Stimulated activated CD8-positive, alpha-beta memory T cell treated with anti-CD3 and anti-CD28 coated beads, Interleukin-15, amount 100 ng/mL, for 1 hour (primary cell): Measurements from ENCODE around the gene MAST4.

Experiments used
- DNase-seq: peaks from one replicate; pipeline ENCODE4 v3.0.0-alpha.2; 2020; ENCODE audit warnings: low read depth

The MAST4 gene

GRCh38 chr5:66875315-66875714, 279.1 kb downstream of the MAST4 start:
- no peak for DNase-seq

DNA sequence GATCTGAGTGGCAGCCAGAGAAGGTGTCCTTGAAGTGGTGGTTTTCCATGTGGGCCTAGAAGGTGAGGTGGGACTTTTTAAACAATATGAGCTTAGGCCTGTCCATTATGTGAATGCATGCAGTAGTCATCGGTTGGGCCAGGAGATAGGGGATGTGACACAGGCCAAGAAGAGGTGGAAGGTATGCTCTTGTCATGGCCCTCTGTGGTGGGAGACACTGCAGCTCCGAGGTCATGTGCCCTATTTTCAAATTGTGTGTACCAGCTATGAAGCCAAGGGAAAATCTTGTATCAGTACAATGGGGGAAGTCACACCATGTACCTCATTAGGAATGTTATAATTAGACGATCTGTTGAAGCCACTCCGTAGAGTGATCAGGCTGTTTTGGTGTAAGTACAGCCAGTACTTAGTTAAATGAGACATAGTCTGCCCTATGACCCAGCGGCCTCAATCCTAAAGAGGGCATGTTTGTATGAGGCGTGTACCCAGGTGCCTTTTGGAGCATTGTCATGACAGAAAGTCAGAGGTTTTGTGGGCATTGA, 280.1 kb downstream of the MAST4 start:
- DNase-seq = no peak

DNA sequence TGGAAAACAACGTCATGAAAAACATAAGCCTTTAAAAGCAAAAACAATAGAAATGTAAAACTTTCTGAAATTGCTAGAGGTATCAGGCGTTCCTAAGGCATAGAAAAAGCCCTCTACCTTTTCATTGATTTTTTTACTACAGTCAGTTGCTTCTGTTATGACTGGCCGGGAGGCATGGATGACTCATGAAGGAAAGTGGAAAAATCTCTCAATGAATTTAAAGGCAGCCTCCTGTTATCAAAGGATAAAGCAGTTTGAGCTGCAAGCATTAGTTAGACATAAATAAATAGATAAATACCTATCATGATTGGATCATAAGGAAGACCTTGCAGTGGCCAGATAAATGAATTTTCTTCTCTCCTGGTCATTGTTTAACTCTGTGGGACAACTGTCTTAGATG, 281.6 kb downstream of the MAST4 start:
- DNase-seq = no peak

DNA sequence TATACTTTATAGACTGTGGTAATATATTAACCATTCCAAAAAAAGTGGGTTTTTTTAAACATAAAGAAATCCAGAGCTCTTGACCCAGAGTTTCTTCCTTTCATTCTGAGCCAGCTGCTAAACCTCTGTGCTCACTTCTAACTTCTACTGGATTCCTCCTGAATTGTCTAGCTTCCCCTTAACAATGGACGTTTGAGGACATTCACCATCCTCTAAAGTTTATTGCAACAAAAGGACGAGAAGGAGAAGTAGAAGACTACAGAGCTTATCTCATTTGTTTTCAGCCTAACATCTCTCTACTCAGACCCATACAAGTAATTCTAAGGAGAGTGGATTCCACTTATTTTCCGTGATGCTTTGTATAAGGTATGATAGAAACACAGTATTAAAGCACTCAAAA, 284.2 kb downstream of the MAST4 start:
- DNase-seq = no peak

- no peak for DNase-seq
Measured at GRCh38 chr5:66881480-66882161, 285.4 kb downstream of the MAST4 start.

DNA sequence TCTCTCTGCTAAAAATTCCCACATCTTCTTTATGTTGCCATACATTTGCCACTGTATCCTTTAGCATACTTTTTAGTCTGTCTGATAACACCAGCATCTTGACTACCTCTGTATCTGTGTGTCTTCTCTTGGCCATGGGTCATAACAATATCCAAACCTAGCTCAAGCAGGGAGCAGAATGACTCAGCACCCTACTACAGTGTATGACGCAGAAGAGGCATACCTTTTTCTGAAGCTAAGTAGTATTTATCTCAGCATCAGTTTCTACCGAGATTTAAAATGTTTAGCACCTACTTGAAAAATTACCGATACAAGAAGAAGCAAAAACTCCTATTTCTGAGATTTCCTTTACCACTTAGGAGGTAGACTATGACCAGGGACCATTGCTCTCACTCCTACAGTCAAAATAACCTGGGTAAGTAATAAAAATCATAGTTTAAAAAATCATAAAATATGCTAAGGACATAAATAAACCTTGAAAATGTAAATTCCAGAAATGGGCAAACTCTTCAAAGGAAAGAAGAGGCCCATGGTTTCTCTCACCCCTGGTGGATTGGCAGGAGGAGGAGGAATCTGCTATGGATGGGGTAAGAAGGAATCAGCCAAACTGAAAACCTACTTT, 286.5 kb downstream of the MAST4 start:
- no peak for DNase-seq

DNA sequence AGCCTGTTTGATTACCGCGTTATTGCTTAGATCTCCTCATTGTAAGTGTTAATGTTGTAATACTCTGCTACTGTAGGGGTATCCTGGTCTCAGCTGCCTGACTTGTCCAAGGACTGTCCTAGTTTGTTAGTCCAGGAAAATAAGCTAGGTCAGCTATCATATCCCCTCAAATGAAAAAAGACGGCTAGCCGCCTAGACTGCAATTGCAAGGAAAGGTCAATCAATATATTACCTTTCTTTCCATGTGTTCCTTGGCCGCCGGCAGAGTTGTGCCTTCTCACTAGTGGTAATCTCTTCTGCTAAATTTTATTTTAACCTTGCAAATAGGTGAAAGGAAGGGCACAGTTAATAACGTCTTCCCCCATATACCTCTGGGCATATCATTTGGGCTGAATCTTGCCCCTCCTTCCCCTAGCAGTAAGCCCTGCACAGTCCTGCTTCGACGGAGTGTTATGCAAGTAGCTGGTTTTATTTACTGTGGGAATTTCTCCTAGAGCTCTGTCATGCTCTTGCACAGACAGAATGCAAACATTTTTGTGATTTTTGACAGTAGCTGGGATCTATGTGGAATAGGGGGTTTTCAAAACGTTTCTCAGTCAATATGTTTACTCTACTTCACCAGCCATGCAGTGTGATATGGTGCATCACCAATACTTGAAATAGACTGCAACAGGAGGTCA, 288.5 kb downstream of the MAST4 start:
- no peak for DNase-seq

DNA sequence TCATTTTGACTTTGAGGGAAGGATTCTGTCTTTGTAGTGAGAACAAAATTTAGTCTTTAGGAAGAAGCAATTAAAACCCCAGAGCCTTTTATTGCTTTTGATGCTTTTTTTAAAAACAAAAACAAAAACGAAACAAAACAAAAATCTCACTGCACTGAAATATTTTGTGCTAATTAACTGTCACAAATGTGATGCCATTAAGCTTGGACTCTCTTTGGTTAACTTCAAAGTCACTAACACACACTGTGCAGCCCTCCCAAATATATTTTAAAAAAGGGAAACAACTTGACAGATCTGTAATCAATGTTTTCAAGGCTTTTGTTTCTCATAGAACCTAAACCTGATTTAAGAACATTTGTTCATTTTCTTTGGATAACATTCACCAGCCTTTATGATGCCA, 290.7 kb downstream of the MAST4 start:
- DNase-seq = no peak

GRCh38 chr5:66888613-66889012, 292.4 kb downstream of the MAST4 start:
- no peak for DNase-seq

DNA sequence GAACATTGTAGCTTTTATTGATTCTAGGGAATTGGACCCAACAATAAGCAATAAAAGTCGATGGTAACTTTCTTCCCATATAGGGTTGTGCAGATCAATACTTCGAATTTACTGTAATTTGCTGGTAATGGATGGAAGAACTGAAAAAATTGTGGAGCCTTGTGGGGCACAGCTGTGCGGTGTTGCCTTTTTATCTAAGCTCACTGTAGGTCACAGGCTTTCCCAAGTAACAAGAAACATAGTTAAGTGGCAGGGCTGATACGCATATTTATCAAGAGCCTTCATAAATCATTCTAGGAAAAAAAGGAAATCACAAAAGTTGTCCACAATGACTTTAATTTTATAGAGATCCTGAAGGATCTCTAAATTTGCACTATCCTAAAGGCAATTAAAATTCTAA, 292.9 kb downstream of the MAST4 start:
- DNase-seq = no peak

DNA sequence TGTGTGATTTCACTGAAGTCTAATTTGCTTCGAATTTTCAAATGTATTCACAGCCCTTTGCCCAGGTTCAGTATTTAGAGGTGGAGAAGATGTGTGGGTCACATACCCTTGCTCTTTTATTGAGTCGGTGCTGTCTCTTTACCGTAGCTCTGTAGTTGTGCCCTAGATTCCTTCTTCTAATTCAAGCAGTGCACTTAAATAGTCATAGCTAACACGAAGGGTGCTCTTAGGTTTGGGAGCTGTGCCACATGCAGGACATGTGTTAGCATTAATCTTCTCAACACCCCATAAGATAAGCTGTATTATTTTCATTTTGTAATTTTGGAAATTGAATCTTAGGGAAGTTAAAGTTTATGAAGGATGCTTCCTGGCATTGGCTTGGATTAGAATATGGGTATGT, 293.3 kb downstream of the MAST4 start:
- no peak for DNase-seq

DNA sequence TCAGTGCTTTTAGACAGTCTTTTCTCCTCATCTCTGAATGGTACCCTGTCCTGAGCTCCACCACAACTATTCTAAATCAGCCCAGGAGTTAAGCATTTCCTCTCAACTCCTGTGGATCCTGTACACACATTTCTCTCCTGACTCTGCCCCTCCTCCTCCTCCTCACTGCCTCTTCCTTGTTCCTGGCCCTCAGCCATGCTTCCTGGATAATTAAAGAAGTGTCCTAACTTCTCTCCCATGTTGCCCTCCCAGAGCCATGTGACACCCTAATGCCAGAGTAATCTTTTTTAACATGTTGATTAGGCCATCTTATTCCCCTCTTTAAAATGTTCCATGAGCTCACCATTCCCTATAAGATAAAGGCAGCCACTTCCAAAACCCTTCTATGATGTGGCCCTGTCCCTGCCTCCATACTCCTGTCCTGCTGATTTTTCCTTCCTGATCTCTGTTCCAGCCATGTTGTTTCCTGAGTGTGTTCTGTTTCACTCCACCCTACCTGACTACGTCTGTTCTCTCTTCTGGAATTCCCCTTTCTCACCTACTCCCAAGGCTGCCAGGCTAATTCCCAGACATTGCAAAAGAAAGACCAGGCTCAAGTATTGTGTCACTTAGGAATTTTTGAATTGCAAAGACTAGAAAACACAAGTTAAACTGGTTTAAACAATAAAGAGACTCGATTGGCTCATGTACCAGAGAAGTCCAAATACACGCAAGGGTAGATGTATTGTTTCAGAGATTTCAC, 295.2 kb downstream of the MAST4 start:
- no peak for DNase-seq

DNA sequence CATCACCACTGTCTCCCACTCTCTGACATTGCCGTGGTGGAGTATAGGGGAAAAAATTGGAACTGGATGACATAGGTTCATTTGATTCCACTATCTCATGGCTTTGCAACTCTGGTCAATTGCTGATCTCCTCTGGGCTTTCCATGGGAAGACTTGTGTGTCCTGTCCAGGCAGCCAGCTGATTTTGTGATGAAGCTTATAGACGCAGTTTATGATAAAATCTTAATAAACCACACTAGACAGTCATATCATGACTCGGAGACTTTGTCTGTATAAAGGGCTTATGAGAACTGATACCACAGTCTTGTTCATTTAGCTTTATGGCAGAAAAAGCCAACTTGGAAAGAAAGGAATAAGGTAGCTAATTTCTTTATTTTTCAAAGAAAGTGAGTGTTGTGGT, 296.5 kb downstream of the MAST4 start:
- DNase-seq = no peak

GRCh38 chr5:66894480-66895240, 298.5 kb downstream of the MAST4 start:
- DNase-seq = no peak

GRCh38 chr5:66896171-66896570, 300.0 kb downstream of the MAST4 start:
- no peak for DNase-seq

GRCh38 chr5:66897356-66897755, 301.2 kb downstream of the MAST4 start:
- no peak for DNase-seq

DNA sequence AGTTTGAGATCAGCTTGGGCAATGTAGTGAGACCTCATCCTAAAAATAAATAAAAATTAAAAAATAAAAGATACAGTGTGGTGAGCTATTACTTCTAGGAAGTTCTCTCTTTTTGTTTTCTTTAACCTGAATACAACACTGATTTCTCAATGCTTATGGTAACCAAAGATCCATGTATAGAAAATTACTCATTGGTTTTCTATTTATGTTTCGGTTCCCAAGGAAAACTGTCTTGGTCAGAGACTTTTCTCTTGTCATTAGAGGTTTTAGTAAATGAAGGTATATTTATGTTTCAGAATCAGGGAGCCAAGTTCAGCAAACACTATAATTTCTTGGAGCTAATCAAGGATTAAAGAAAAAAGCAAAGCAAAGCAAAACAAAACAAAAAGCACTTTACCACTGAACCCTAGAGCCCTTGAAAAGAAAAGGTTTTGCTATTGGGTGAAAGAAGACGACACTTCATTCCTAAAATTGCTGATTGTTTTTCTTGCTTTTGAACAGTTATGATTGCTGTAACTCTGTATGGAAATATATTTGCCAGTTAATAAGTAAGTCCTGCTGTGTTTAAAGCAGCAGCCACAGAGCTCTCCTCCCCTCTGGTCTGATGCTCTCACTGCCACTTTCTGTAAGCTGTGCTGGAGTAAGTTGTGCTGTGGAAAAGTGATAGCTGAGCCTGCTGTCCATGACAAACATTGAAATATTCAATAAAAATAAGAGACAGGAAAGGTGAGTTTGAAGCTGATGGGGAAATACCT, 302.2 kb downstream of the MAST4 start:
- no peak for DNase-seq

- DNase-seq = no peak
Measured at GRCh38 chr5:66903218-66903617, 307.0 kb downstream of the MAST4 start.

GRCh38 chr5:66903709-66904108, 307.5 kb downstream of the MAST4 start:
- DNase-seq = no peak

- DNase-seq = no peak
Measured at GRCh38 chr5:66904189-66904588, 308.0 kb downstream of the MAST4 start.

- DNase-seq = no peak
Measured at GRCh38 chr5:66906021-66906420, 309.8 kb downstream of the MAST4 start.
